Measurements from ENCODE around the gene NKAIN2.

Gene NKAIN2

DNA sequence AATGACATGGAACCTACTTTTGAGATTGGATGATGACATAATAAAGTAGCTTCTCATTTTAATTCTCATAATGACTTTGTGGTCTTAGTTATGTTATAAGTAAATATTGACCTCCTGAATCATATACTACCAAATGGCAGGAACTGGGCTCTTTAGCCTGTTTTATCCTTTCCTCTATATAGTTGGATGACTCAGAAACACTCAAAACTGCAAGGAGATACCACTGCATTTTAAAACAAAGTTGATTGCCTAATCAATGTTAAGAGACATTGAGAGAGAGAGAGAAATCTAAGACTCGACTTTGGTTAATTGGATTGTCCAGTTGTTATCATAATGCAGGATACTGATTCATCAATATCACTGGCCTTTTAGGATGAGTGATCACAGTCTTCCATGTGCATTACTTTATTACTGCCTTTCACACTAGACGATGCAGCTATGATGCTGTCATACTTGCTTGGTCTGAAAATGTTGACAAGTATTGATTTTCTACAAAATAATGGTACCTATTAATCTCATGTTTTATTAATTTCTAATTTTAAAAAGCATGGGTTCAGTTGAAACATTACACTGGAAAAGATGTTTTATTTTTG, 320.0 kb downstream of the NKAIN2 start:
- TF ChIP-seq, protein P1, sequence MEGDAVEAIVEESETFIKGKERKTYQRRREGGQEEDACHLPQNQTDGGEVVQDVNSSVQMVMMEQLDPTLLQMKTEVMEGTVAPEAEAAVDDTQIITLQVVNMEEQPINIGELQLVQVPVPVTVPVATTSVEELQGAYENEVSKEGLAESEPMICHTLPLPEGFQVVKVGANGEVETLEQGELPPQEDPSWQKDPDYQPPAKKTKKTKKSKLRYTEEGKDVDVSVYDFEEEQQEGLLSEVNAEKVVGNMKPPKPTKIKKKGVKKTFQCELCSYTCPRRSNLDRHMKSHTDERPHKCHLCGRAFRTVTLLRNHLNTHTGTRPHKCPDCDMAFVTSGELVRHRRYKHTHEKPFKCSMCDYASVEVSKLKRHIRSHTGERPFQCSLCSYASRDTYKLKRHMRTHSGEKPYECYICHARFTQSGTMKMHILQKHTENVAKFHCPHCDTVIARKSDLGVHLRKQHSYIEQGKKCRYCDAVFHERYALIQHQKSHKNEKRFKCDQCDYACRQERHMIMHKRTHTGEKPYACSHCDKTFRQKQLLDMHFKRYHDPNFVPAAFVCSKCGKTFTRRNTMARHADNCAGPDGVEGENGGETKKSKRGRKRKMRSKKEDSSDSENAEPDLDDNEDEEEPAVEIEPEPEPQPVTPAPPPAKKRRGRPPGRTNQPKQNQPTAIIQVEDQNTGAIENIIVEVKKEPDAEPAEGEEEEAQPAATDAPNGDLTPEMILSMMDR (IDR thresholded peaks at IDR 0.05): no peak
- no peaks in the 10 kb centered on the region for H3K4me1 Mint-ChIP-seq
- H3K36me3 Mint-ChIP-seq (ENCODE audit: low read depth): no peaks in the 10 kb centered on the region
- no peak overlapping the region for H3K4me3 Mint-ChIP-seq
- no peak overlapping the region for H3K27ac Mint-ChIP-seq
- H3K9me3 Mint-ChIP-seq: no peaks in the 10 kb centered on the region
- DNase-seq: no peak
- H3K27me3 Mint-ChIP-seq (ENCODE audit: low read depth, poor library complexity): no peaks in the 10 kb centered on the region

GRCh38 chr6:124131259-124131658, 327.6 kb downstream of the NKAIN2 start:
- Mint-ChIP-seq H3K27me3 (ENCODE audit: low read depth, poor library complexity) (peaks cover 4% of the 10 kb centered on the region), H3K27ac (no peak overlapping the region), H3K4me1 (no peaks in the 10 kb centered on the region), H3K36me3 (ENCODE audit: low read depth) (no peaks in the 10 kb centered on the region), H3K9me3 (peaks cover 6% of the 10 kb centered on the region), H3K4me3 (no peak overlapping the region)
- DNase-seq: no peak
- TF ChIP-seq, protein P1 (IDR thresholded peaks at IDR 0.05): no peak

DNA sequence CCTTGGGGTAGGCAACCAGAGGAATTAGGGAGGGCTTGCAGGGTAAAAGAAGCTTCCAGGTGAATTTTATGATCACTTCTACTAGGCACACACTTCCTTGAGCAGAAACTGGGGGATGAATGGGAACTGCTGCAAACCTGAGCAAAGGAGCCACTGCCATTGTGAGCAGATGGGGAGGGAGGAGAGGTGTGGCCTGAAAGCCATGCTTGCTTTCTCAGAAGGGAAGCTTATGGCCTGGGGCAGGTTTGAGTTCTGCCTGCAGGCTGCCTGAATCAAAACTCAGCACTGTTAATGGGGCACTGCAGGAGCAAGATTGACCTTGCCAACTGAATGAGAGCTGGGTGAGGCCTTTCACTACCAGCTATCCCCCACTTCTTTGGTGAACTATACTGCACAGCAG, 328.1 kb downstream of the NKAIN2 start:
- Mint-ChIP-seq H3K4me3 (no peak overlapping the region), H3K9me3 (peaks cover 6% of the 10 kb centered on the region), H3K4me1 (no peaks in the 10 kb centered on the region), H3K36me3 (ENCODE audit: low read depth) (no peaks in the 10 kb centered on the region), H3K27ac (no peak overlapping the region), H3K27me3 (ENCODE audit: low read depth, poor library complexity) (peaks cover 4% of the 10 kb centered on the region)
- no peak for DNase-seq
- TF ChIP-seq, protein P1 (IDR thresholded peaks at IDR 0.05): no peak

DNA sequence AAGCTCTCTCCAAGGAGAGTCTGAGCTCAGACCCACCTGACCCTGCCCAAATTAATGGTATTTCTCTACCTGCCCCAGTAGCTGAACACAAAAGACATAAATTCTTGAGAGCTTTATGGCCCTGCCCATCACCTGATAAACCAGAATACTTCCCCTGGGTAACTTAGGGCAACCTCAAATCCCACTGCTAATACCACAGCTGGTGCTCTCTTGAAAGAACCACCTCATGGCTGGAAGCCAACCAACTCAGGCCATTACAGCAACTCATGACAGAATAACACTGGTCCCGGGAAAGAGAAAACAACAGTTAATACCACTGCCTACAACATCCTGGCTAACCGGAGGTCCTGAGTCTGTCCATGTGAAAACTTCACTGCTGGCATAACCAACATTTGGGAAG, 328.6 kb downstream of the NKAIN2 start:
- Mint-ChIP-seq H3K4me1 (no peaks in the 10 kb centered on the region), H3K36me3 (ENCODE audit: low read depth) (no peaks in the 10 kb centered on the region), H3K27me3 (ENCODE audit: low read depth, poor library complexity) (peaks cover 4% of the 10 kb centered on the region), H3K27ac (no peak overlapping the region), H3K4me3 (no peak overlapping the region), H3K9me3 (peaks cover 6% of the 10 kb centered on the region)
- TF ChIP-seq, protein P1 (IDR thresholded peaks at IDR 0.05): no peak
- DNase-seq: no peak

DNA sequence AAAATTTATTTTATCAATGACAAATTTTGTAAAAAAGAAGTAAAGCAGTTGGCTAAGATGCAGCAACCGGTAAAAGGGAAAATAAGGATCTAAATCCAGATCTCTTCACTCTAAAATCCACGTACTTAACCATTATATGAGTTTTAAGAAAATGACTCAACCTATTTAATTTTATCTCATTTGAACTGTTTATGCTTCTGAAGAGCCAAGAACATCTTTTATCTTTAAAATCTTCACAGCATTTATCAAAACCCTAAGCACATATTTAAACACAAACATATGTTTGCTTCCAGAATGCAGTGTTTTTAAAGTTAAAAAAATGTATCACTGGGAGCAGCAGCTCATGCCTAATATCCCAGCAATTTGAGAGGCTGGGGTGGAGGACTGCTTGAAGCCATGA, 339.2 kb downstream of the NKAIN2 start:
- H3K4me3 Mint-ChIP-seq: no peak overlapping the region
- H3K27ac Mint-ChIP-seq: no peak overlapping the region

GRCh38 chr6:124143435-124143834, 339.8 kb downstream of the NKAIN2 start:
- TF ChIP-seq, protein P1 (IDR thresholded peaks at IDR 0.05): no peak
- Mint-ChIP-seq H3K27me3 (ENCODE audit: low read depth, poor library complexity) (no peaks in the 10 kb centered on the region), H3K27ac (no peak overlapping the region), H3K4me3 (no peak overlapping the region), H3K9me3 (peaks cover 3% of the 10 kb centered on the region), H3K4me1 (no peaks in the 10 kb centered on the region), H3K36me3 (ENCODE audit: low read depth) (no peaks in the 10 kb centered on the region)
- no peak for DNase-seq

More for the DNA sequence above, 339.2 kb downstream of the NKAIN2 start:
- DNase-seq: no peak
- H3K27me3 Mint-ChIP-seq (ENCODE audit: low read depth, poor library complexity): no peaks in the 10 kb centered on the region
- H3K4me1 Mint-ChIP-seq: no peaks in the 10 kb centered on the region
- peaks cover 3% of the 10 kb centered on the region for H3K9me3 Mint-ChIP-seq
- TF ChIP-seq, protein P1 (IDR thresholded peaks at IDR 0.05): no peak
- H3K36me3 Mint-ChIP-seq (ENCODE audit: low read depth): no peaks in the 10 kb centered on the region
